Stimulated activated CD4-positive, alpha-beta T cell treated with anti-CD3 and anti-CD28 coated beads, Interleukin-12 subunit alpha, Interleukin-12 subunit beta, amount 100 ng/mL, for 4 hours (primary cell): ENCODE data around the gene TTYH1.
"Not testable (repeated sequence)": the region's sequence is repeated elsewhere in the genome, so short reads cannot be mapped to it uniquely, and the experiment has no call there.

Source experiments
- DNase-seq: peaks from one replicate; pipeline ENCODE4 v3.0.0-alpha.2; 2020

The TTYH1 gene

DNA sequence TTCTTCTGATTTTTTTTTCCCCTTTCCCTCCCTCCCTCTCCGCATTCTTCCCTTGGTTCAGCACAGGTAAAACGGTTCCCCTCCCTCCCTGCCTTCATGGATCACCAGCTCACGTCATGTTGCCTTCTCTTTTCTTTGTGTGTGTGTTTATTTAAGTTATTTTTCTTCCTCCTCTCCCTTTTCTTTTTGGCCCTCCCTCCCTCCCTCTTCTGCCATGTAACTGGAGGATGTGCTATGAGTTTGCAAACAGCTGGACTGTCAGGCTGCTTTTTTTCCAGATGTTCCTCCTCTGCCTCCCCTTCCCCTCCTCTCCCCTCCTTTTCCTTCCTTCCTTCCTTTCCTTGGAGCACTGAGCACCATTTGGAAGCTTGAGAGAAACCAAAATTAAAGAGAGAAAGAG lies 46.3 kb downstream of the TTYH1 start:
- DNase-seq, result no peak

DNA sequence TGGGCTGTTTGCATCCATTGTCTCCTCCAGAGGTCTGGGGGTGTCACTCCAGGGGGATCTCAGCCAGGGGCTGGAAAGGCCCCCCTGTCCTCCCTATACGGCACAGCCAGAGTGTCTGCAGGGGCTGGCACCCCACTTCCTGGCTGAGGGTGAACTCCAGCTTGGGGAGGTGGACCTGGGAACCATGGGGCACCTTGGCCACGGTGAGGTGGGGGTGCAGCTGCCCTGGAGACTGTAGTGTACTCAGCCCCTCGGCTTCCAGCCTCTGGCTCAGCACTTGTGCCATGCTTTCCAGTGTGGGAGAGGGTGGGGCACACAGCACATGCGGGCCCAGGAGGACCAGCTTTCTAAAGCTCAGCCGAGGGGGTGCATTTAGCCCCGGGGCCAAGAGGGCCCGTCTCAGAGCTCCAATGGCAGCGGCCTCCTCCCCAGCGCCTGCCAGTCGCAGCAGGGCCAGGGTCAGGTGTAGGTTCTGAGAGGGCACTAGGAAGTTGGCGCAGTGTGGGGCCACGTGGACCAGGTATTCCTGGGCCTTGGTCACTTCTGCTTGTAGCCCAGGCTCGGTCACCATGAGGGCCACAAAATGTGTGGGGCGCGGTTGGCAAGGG lies 46.9 kb downstream of the TTYH1 start:
- DNase-seq, result no peak

DNA sequence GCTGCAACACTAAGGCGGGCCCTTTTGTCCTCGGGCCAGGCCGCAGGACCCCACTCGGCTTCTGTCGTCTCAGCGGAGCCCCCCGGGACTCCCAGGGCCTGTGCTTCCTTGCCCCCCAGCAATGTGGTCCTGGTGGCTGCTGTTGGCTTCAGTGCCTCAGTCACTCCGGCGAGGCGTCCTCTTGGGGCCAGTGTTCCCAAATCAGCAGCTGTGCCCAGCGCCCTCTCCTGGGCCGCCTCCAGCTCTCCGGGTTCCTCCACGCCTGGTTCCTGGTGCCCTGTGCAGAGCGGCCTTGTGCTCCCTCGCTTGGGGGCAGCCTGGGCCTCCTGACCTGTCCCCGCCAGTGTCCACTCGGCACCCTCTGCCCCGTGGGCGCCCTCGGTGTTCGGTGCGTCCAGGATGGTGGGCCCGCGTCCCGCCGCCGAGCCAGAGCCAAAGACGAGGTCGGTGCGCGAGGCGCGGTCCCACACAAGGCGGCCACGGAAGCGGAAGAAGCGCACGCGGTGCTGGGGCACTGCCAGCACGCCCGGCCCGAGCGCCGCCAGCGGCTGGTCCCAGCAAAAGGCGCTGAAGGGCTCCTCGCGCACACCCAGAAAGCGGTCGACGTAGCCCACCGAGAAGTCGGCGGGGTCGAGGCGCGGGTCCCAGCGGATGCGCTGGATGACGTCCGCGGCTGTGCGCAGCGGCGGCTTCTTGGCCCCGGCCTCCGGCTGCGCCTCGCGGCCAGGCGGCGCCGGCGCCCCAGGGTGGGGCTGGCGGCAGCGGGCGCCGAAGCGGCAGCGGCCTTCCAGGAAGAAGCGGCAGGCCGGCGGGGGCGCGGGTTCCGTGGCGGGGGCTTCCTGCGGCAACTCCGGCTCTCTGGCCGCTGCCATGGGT lies 47.6 kb downstream of the TTYH1 start:
- peak; percentile 66 for DNase-seq

DNA sequence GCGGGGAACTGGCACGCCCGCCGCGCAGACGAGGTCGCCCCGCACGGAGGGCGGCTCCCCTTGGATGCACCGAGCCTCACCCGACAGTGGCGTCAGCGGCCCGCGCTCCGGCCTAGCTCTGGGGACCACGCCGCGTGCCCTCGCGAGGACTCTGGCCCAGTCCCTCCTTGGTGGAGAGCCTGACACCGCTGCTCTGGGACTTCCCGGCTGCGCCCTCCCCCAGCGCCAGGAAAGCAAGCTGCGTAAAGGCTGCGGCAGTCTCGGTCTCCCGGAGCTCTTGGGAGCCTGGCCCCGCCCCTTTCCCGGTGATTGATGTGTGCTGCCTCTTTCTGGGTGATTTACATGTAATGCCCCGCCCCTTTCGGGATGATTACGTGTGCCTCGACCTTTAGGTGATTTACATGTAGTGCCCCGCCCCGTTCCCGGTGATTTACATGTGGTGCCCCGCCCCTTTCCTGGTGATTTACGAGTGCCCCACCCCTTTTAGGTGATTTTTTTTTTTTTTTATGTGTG lies 48.3 kb downstream of the TTYH1 start, which contains the start of gene LENG9:
LENG9 (minus strand) TSS at position 248 of the 513 bp plus-strand sequence. CDS start 252 bp downstream, outside the sequence.
- DNase-seq, result peak; percentile 93

DNA sequence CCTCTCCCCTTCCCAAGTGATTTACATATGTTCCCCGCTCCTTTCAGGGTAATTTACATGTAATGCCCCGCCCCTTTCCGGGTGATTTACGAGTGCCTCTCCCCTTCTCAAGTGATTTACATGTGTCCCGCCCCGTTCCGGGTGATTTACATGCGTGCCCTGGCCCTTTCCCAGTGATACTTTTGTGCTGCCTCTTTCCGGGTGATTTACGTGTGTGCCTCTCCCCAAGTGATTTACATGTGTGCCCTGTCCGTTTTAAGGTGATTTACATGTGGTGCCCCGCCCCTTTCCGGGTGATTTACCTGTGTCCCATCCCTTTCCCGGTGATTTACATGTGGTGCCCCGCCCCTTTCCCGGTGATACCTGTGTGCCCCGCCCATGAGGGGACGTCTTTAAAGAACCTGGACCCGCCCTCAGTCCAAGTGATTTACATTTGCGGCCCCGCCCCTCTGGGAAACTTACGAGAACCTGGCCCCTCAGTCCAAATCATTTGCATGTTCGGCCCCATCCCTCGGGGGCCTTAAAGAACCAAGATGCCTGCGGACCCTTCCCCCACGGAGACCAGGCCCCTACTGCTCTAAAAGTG lies 48.9 kb downstream of the TTYH1 start:
- DNase-seq, result peak; percentile 75

DNA sequence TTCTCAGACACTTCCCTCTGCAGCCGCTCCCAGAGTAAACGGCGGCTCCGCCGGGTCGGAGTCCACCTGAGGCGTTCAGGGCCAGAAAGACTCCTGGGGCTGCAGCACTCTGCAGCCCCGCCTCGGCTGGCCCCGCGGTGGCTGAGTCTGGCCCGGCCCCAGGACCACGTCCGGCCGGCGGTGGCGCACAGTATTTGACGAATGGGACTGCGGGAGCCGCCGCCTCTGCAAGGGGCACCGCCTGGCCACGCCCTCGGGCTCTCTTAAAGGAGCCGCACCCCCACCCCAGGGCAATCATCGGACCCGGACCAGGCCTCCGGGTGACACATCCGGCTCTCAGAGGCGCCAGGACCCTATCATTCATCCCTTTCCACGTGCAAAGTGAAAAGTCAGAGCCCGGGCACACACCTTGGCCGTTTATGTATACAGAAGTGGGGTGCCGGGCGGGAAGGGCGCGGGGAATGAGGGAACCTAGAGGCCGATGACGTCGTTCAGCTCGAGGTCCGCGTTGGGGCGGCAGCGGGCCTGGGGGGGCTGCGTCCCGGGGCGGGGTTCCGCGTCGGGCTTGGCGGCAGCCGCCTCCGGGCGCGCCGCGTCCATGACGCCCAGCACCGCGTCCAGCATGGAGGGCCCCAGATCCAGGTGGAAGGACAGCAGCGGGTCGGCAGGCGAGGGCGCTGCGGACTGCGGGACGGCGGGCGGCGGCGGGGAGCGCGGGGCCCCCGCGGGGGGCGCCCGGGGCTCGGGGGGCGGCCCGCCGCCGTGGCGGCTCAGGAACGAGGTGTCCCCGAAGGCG lies 49.6 kb downstream of the TTYH1 start:
- peak; percentile 73 for DNase-seq

DNA sequence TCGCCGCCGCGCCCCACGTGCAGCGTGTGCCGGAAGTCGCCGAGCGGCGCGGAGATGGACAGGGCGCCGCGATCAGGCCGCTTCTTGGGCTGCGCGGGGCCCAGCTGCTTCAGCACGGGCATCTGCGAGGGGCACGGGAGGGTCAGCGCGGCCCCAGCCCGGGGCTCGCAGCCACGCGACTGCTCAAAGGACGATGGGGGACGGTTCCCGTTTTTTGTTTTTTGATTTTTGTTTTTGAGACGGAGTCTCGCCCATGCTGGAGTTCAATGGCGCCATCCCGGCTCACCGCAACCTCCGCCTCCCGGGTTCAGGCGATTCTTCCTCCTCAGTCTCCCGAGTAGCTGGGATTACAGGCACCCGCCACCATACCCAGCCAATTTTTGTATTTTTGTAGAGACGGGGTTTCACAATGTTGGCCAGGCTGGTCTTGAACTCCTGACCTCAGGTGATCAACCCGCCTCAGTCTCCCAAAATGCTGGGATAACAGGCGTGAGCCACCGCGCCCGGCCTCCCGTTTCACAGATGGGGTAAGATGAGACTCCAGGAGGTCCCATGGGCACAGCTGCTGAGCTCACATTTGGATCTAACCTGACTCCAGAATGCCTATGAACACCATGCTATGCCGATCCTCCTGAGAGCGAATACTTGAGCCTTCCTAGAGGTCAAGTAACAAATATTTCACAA lies 50.3 kb downstream of the TTYH1 start:
- no peak for DNase-seq

DNA sequence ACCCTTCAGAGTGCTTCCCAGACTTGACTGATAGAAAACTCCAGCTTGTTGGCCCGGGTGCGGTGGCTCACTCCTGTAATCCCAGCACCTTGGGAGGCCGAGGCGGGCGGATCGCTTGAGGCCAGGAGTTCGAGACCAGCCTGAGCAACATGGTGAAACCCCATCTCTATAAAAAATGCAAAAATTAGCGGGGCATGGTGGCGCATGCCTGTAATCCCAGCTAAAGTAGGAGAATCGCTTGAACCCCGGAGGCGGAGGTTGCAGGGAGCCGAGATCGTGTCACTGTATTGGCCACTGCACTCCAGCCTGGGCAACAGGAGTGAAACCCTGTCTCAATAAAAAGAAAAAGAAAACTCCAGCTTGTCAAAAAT lies 50.8 kb downstream of the TTYH1 start:
- not testable (repeated sequence) for DNase-seq

DNA sequence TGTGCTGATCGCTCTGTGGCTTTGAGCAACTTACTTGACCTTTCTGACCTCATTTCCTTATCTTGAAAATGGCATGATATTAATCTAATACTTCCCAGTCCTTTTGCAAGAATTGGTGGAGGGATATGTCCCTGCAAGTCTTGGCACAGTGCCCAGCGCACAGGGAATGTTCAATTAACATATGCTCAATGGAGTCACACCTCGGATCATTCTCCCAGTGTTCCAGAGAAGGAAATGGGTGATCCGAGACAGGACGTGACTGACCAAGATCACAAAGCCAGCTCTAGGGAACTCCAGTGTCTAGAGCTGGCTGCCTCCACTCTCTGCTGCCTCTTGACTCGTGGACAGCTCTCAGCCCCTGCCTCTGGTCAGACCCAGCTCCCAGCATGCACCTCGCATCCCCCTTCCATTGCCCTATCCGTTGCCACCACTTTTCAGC lies 54.3 kb downstream of the TTYH1 start:
- no peak for DNase-seq

DNA sequence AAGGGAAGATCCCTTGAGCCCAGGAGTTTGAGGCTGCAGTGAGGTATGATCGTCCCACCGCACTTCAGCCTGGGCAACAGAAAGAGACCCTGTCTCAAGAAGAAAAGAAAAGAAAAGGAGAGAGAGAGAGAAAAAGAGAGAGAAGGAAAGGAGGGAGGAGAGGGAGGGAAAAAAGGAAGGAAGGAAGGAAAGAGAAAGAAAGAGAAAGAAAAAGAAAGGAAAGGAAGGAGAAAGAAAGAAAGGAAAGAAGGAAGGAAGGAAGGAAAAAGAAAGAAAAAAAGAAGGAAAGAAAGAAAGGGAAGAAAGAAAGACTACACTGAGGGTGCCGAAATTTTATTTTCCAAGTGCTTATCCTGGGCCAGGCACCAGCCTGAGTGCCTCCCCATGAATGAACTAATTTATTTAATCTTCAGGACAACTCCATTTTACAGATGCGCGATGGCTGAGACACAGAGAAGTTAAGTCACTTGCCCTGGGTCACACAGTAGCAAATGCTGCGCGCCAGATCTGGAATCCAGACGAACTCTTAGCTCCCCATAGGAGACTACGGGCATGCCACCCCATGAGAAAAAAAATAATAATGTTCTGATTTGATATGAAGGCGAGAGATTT lies 55.1 kb downstream of the TTYH1 start:
- no peak for DNase-seq

DNA sequence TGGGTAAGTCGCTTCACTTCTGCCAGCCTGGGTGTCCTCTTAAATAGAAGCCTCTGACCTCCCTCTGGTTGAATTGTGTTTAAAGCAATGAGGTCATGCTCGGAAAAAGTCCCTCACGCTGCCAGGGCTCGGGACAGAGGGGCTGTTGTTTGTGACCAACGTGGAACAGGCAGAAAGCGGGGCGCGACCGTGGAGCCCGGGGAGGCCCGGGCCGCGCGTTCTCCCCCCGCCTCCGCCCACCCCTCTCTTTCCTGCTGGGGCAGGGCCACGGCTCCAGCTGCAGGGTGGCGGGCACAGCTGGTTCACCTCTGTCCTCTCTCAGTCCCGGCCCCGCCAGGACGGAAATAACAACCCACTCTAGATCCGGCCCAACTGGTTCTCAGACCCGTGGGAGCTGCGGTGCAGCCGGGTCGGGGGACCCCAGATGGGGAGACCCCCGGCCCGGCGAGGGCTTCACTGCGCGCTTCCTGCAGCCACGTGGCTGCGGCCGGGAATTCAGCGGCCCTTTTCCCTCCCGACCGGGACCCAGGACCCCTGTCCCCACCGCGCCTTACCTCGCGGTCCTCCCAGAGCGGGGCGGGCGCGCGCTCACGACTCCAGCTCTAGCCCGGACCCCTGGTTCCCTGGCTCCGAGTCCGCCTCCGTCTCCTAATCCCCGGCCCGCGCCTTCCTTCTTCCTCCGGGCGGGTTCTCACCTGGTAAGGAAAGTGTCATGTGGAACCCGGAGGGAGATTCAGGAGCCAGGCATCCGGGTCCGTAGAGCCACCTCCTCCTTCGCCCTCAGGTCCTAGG lies 55.9 kb downstream of the TTYH1 start:
- DNase-seq, result no peak

DNA sequence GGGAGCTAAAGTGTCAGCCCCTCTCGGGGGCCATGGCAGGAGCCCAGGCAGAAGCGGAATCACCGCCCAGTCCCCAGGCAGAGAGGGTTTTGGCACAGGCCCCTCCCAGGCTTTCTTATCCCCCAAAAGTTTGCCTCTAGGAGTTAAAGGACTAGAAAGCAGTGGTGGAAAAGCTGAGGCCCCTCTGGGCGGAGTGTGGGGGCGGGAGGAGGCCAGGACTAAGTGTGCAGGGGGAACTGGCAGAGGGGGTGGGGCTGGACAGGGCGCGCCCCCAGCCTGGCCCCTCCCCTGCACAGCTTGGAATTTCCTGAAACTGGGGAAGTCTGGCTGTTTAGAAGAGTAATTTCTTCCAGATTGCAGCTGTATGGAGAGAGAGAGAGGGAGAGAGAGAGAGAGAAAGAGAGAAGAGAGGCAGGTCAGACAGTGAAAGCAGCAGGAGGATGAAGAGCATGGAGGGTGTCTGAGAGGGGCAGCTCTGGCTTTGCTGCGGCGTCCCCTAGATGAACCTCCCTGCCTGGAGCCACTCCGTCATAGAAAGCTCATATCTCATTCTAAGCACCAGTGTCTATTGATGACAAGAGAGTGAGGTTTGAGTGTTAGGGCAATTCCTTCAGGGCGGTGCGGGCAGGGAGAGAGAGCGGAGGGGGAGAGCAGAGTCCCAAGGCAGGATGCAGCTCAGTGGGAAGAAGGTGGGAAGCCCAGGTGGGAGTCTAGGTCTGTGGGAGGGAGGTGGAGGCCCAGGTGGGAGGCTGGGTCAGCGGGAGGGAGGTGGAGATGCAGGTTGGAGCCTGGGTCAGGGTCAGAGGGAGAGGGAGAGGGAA lies 58.0 kb downstream of the TTYH1 start, which contains the start of gene CDC42EP5:
CDC42EP5 (minus strand) TSS at position 226 of the 821 bp plus-strand sequence. CDS start 7,749 bp downstream, outside the sequence.
- DNase-seq, result no peak

DNA sequence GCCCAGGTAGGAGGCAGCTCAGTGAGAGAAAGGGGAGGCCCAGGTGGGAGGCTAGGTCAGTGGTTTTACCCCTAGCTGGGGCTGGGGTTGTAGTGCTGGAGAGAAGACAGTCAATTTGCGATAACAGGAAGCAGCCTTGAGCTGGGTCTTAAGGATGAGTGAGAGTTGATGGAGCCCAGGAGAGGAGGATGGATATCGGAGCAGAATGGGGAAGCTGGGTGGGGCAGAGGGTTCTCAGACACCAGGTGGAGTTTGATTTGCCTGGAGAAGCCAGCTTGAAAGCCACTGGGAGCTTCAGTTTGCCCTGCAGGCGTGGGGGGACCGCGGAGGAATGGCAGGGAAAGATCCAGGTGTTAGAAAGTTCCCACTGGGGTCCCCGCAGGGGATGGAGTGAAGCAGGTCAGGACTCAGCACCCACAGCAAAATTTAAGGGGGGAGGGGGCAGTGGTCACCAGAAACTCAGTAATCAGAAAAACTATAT lies 58.7 kb downstream of the TTYH1 start:
- no peak for DNase-seq

DNA sequence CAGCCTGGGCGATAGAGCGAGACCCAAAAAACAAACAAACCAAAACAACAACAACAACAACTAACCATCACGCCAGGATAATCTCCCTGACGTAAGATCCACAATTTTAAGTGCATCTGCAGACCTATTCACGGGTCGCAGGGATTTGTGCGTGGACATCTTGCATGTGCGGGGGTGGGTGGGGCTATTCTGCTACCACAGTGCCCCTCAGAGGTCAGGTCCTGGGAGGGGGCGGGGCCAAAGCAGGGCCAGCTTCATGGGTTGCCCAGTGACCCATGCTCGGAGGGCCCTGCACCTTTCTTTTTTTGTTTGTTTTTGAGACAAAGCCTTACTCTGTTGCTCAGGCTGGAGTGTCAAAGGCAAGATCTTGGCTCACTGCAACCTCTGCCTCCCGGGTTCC lies 60.4 kb downstream of the TTYH1 start:
- no peak for DNase-seq

DNA sequence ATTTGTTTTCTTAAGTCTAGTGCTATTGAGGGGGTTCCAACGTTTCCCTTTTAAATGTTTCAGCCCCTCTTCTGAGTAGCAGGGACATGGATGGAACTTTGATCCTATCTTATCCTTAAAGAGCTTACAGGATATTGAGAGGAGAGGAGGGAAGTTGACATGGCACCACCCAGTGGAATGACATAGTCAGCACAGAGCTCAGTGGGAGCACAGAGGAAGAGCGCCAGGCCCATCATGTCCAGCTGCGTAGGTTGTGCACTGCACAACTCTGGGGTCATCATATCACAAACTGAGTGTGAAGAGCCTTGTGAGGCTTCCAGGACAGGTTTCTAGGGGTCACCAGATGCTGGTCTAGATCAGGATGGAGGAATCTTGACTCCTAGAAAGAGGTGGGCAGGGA lies 62.4 kb downstream of the TTYH1 start:
- DNase-seq, result no peak

DNA sequence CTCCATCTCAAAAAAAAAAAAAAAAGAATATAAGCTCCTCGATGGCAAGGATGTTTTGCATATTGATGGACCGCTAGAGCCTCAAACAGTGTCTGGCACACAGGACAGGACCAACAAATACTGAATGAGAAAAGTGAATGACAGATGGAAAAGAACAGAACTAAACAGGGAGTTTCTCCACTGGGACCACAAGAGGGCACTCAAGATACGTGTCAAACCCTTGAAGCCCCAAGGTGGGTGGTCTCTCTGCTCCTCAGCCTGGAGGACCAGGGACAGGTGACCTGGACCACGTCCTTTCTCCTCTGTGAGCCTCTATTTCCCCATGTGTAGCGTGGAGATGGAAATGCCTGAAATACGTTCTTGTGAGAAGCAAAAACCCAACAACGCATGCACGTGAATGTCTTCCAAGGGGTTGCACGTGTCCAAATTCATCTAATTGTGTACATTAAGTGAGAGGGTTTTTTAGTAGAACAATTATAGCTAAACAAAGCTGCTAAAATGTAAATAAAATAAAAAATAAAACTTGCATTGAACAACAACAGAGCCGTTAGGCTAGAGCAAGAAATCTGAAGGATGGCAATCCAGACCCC lies 63.5 kb downstream of the TTYH1 start:
- DNase-seq, result no peak

DNA sequence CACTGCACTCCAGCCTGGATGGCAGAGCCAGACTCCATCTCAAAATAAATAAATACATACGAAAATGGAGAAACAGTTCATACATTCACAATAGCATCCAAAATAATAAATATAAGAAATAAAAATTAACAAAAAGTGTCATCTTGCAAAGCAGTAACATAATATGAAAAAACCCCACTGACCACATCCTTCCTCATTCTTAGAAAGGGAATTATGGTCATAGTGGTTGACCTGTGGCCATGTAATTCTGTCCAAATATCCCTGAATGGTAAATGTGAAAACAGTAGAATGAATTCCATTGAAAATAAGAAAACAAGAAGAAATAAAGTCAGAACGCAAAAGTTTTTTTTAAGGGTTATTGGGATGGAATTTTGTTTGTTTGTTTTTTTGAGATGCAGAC lies 64.8 kb downstream of the TTYH1 start:
- DNase-seq, result no peak

DNA sequence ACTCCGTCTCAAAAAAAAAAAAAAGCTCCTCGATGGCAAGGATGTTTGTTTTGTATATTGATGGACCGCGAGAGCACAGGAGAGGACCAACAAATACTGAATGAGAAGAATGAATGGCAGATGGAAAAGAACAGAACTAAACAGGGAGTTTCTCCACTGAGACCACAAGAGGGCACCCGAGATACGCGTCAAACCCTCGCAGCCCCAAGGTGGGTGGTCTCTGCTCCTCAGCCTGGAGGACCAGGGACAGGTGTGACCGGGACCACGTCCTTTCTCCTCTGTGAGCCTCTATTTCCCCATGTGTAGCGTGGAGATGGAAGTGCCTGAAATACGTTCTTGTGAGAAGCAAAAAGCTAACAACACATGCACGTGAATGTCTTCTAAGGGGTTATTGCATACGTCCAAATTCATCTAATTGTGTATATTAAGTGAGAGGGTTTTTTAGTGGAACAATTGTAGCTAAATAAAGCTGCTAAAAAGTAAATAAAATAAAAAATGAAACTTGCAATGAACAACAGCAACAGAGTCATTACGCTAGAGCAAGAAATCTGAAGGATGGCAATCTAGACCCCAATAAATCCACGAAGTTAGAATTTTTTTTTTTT lies 66.2 kb downstream of the TTYH1 start:
- no peak for DNase-seq

DNA sequence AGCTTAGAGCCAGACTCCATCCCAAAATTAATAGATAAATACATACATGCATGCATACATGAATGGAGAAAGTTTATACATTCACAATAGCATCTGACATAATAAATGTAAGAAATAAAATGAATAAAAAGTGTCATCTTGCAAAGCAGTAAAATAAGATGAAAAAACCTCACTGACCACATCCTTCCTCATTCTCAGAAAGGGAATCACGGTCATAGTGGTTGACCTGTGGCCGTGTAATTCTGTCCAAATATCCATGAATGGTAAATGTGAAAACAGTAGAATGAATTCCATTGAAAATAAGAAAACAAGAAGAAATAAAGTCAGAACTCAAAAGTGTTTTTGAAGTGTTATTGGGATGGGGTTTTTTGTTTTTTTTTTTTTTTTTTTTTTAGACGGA lies 67.6 kb downstream of the TTYH1 start:
- no peak for DNase-seq
